ENCODE data around the gene WASF3. TPM values are rescaled to one million over a fixed set of nuclear protein-coding genes. Genes with fewer than 3 reads are reported as not detected.

WASF3 gene
- total and polyA plus RNA-seq, 2 of the 13 experiments (the other 11 are each of a cell fraction or from before 2014, with no cell fraction given) = 10.4 to 17.2 TPM

DNA sequence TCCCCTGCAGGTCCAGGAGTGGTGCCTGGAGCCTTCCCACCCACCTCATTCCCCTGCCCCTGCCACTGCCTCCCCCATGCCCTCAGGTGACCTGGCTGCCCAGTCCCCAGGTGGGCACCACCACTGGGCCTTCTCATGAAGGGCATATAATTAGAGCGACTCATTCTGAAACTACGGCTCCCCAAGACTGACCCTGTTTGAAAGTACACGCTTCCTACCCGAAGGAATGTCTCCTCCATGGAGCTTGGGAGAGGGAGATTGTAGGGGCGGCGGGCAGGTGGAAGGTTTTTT lies 150.5 kb downstream of the WASF3 start (continued):
- TF ChIP-seq MED1 (CRISPR knock-in tag; IDR thresholded peaks at IDR 0.05) = no peak
- no peak for TF ChIP-seq ZBTB37 (CRISPR knock-in tag; IDR thresholded peaks at IDR 0.05)
- TF ChIP-seq MBD4 (IDR thresholded peaks at IDR 0.05; ENCODE audit: borderline replicate concordance, low read length) = no peak

- WGBS (ENCODE audit: low lambda C conversion rate) = 55% methylated on average over 7 of the region's 7 CpGs
- Histone ChIP-seq H2AFZ (ENCODE audit: low read length) (no peak overlapping the region), H3K79me2 (ENCODE audit: insufficient read depth, low read length) (no peaks in the 10 kb centered on the region), H3K4me3 (replicated peaks in 1 of 3; ENCODE audit: insufficient read depth in 1 of 3, low read depth in 2 of 3, low read length in 3 of 3) (no peak overlapping the region), H3K4me1 (ENCODE audit: insufficient read depth, low read length) (no peaks in the 10 kb centered on the region), H3K4me2 (ENCODE audit: low read depth, low read length) (no peak overlapping the region), H3K27me3 (ENCODE audit: control insufficient read depth in 1 of 2, insufficient read depth in 2 of 2, low read length in 2 of 2) (peaks cover 0 to 4% of the 10 kb centered on the region in 2 experiments; a peak in 3 of 5 replicates), H4K20me1 (ENCODE audit: insufficient read depth, low read length) (no peaks in the 10 kb centered on the region; the same call in 1 of the 2 replicates), H3K9me3 (ENCODE audit: low read length) (no peaks in the 10 kb centered on the region; the same call in 1 of the 2 replicates), H3K9ac (ENCODE audit: insufficient read depth, low read depth, low read length) (no peak overlapping the region), H3K36me3 (replicated peaks in 1 of 2; ENCODE audit: control insufficient read depth in 1 of 2, insufficient read depth in 2 of 2, low read length in 2 of 2) (no peaks in the 10 kb centered on the region), H3K27ac (ENCODE audit: extremely low read length, insufficient read depth, low read length) (no peak overlapping the region)
- TF ChIP-seq ZBTB49 (CRISPR knock-in tag; IDR thresholded peaks at IDR 0.05; ENCODE audit: borderline replicate concordance) = no peak
- TF ChIP-seq KMT2B (CRISPR knock-in tag; IDR thresholded peaks at IDR 0.05) = no peak
- no peak for TF ChIP-seq ATF6 (CRISPR knock-in tag; conservative IDR thresholded peaks at IDR 0.05)
- no peak for TF ChIP-seq NFYC (CRISPR knock-in tag; IDR thresholded peaks at IDR 0.05)
- TF ChIP-seq ZNF768 (CRISPR knock-in tag; IDR thresholded peaks at IDR 0.05) = no peak
- TF ChIP-seq, protein P1, sequence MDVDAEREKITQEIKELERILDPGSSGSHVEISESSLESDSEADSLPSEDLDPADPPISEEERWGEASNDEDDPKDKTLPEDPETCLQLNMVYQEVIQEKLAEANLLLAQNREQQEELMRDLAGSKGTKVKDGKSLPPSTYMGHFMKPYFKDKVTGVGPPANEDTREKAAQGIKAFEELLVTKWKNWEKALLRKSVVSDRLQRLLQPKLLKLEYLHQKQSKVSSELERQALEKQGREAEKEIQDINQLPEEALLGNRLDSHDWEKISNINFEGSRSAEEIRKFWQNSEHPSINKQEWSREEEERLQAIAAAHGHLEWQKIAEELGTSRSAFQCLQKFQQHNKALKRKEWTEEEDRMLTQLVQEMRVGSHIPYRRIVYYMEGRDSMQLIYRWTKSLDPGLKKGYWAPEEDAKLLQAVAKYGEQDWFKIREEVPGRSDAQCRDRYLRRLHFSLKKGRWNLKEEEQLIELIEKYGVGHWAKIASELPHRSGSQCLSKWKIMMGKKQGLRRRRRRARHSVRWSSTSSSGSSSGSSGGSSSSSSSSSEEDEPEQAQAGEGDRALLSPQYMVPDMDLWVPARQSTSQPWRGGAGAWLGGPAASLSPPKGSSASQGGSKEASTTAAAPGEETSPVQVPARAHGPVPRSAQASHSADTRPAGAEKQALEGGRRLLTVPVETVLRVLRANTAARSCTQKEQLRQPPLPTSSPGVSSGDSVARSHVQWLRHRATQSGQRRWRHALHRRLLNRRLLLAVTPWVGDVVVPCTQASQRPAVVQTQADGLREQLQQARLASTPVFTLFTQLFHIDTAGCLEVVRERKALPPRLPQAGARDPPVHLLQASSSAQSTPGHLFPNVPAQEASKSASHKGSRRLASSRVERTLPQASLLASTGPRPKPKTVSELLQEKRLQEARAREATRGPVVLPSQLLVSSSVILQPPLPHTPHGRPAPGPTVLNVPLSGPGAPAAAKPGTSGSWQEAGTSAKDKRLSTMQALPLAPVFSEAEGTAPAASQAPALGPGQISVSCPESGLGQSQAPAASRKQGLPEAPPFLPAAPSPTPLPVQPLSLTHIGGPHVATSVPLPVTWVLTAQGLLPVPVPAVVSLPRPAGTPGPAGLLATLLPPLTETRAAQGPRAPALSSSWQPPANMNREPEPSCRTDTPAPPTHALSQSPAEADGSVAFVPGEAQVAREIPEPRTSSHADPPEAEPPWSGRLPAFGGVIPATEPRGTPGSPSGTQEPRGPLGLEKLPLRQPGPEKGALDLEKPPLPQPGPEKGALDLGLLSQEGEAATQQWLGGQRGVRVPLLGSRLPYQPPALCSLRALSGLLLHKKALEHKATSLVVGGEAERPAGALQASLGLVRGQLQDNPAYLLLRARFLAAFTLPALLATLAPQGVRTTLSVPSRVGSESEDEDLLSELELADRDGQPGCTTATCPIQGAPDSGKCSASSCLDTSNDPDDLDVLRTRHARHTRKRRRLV (CRISPR knock-in tag; IDR thresholded peaks at IDR 0.05) = no peak
- TF ChIP-seq ZNF850 (CRISPR knock-in tag; conservative IDR thresholded peaks at IDR 0.05) = no peak
- no peak for TF ChIP-seq TCF12 (IDR thresholded peaks at IDR 0.05)
- TF ChIP-seq TCF12 (CRISPR knock-in tag; IDR thresholded peaks at IDR 0.05) = no peak
- no peak for TF ChIP-seq ISX (CRISPR knock-in tag; conservative IDR thresholded peaks at IDR 0.05)
- no peak for TF ChIP-seq HES4 (CRISPR knock-in tag; IDR thresholded peaks at IDR 0.05; ENCODE audit: borderline replicate concordance)
- DNase-seq (ENCODE audit: low spot score) = no peak
- no peak for FAIRE-seq
- ChIA-PET POLR2A (no interaction called here), CTCF (ENCODE audit: low intra/inter-chr PET ratio, low total read pairs) (no interaction called here)
- in situ Hi-C loops (cut with HindIII; ENCODE audit: extremely low pct_ligation_motif_present, low pct_unique_long_range_greater_than_20kb) = loop anchor here (5.0 kb wide), 2 partner anchors 163 to 223 kb away; no protein-coding TSS in a partner anchor
- ATAC-seq = no peak
- BruUV-seq (replicated peaks) = no TSS peak
- intact Hi-C loops (cut with micrococcal nuclease; ENCODE audit: unreplicated experiment) = no loop called here
Observed at GRCh38 chr13:26709461-26709860, 152.0 kb downstream of the WASF3 start.

Measured in HepG2 (cell line).